Measurements from ENCODE around the gene NTSR1. TPM values are rescaled to one million over a fixed set of nuclear protein-coding genes. Genes with fewer than 3 reads are reported as not detected.

The NTSR1 gene
- polyA plus RNA-seq, 4 donors, result 1.0 to 1.4 (median 1.2) TPM

DNA sequence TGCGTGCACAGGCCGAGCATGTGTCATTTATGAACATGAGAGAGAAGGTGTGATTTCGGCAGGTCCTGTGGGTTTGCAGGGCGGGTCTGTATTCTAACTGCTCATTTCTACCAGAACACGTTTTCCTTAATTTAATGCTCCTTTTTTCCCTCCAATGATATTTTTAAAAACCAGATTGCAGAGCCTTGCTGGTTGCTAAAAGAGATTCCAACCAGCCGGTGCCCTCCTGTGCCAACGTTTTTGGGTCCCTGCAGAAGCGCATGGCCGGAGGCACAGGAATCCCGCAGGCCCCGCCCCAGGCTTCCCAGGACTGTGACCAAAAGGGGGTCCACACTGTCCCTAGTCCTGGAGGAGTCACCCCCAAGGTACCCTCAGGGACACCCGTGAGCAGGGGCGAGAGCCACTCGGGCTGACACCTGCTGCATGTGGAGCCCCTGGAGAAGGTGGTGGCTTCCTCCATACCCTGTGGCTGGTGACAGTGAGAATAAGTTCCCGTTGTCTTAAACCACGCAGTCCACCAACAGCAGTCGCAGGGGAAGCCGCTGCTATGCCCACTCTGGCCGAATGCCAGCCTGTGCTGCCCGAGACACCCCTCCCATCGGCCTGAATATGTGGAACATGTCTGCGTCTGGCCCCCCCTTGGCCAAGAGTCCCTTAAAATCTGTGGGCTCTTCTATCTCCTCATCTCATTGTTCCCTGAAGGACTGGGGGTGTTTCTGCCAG, 15.7 kb upstream of the NTSR1 start:
- no peak for DNase-seq (ENCODE audit: low read depth in 4 of 4, low spot score in 3 of 4)

DNA sequence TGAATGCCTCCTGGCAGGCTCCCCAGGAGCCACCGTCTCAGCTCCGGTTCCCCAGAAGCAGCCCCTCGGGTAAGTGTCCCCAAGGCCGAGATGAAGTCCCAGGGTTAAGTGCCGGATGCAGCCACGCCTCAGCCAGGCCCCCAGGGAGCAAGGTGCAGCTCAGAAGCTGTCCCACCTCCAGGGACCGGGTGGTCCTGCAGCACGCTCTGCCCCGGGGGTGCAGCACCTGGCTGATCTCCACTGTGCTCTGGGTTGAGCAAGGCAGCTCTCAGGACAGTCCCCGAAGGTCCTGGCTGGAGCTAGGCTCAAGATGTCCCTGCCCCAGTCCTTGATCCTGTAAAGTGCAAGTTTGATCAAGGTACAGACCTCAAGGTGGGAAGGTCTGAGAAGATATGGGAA, 15.1 kb upstream of the NTSR1 start:
- DNase-seq (ENCODE audit: low read depth in 4 of 4, low spot score in 3 of 4), result no peak

DNA sequence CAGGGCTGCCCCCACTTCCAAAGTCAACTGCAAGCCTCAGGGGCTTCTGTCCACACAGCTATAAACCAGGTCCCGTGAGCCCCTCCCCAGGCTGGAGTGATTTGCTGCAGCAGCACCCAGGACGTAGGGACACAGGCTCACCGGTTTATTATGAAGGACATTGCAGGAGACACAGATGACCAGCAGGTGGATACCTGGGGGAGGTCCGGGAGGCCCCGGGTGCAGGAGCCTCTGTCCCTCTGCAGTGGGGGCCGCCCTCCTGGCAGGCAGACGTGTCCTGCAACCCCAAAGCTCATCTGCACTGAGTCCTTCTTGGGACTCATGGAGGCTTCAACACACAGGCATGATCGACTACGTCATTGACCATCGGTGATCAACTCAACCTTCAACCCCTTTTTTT, 14.5 kb upstream of the NTSR1 start:
- DNase-seq (ENCODE audit: low read depth in 4 of 4, low spot score in 3 of 4), result no peak

DNA sequence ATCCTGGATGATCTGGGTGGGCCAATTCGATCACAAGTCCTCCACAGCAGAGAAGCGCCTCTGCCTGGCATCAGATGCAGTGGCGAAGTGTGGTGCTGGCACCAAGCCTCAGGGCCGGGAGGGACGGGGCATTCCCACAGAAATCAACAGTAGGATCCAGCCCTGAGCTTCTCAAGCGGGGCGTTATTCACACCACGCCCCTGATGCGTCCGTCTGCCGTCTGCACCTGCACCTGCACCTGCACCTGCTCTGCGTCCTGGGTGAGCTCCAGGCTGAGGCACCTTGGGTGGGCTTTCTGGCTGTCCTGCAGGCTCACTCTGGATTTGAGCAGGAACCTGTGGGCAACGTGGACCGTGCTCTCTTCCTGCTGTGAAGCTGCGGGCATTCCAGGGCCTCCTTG, 13.8 kb upstream of the NTSR1 start:
- DNase-seq (ENCODE audit: low read depth in 4 of 4, low spot score in 3 of 4), result no peak

DNA sequence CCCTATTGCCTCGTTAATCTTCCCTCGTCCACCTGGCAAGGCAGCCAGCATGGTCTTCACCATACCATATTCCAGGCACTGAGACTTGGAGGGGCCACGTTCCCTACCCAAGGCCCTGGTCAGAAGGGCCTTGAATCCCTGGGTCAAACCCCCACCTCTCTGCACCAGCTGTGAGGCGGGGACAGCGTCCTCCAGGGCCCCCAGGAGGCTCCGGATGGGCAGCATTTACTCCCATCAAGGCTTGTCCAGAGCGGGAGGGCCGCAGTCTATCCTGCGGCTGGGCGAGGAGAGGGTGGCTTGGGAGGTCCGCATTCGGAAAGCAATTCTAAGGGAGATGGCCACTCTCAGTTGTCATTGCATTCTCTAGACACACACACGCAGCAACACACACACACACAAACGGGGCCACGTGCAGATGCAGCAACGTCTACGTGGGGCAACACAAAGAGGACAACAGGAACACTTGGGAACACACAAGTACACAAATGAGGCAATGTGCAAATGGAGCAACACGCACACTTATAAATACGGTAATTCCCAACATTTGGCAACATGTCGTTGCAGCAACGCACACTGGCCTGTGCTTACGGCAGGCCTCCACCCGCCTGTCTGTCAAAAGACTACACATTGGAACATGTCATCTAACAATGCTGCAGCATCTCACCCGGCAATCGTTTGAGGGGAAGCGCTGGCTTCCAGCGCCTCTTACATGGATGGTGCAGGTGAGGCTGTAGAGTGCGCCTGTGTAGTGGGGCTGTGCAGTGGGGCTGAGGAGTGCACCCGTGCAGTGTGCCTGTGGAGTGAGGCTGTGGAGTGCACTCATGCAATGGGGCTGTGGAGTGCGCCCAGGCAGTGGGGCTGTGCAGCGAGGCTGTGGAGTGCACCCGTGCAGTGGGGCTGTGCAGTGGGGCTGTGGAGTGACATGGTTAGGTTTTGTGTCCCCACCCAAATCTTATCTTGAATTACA, 12.9 kb upstream of the NTSR1 start:
- no peak for DNase-seq (ENCODE audit: low read depth in 4 of 4, low spot score in 3 of 4)

DNA sequence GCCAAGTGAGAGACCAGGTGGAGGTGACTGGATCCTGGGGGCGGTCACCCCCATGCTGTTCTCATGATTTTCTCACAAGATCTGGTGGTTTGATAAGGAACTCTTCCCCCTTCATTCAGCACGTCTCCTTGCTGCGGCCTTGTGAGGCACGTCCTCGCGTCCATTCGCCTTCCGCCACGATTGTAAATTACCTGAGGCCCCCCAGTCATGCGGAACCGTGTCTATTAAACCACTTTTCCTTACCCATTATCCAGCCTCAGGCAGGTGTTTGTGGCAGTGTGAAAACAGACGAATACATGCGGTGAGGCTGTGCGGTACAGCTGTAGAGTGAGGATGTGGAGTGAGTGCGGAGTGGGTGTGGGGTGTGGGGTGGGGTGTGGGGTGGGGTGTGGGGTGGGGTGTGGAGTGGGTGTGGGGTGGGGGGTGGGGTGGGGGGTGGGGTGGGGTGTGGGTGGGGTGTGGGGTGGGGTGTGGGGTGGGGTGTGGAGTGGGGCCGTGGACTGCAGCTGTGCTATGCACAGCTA, 12.1 kb upstream of the NTSR1 start:
- no peak for DNase-seq (ENCODE audit: low read depth in 4 of 4, low spot score in 3 of 4)

DNA sequence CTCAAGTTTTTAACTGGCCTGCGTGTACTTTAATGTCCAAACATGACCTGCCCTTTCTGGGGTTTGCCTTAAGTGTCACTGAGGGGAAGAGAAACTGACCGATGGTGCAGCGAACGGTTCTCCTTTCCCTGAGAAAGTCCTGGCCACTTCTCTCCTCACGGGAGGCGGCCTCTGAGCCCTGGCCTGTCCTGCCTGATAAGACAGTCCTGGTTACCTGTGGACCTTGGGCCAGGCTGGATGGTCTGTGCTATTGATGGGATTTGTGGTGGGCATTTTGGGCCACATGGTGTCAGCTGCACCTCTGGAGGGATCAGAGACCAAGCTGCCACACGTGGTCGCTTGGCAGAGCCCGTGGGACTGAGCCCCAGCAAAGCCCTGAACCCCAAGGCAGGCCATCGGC, 11.6 kb upstream of the NTSR1 start:
- no peak for DNase-seq (ENCODE audit: low read depth in 4 of 4, low spot score in 3 of 4)

DNA sequence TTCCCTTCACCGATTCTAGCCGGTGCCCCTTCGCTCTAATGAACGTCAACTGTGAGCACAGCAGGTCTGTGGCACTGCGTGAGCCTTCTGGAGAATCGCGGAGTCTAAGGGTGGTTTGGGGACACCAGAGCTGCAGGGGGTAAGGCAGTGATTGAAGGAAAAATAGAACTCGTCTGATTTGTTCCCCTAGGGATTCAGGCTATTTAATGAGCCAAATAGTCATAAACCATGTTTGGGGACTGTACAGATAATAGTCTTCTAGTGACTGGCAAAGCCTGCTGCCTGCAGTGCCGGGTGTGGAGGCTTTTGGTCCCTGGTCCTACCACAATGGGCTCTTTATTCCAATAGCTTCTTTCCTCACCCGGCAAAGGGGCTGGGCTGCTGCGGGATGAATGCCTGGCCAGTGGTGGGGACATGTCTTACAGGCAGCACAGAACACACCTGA, 11.1 kb upstream of the NTSR1 start:
- no peak for DNase-seq (ENCODE audit: low read depth in 4 of 4, low spot score in 3 of 4)

DNA sequence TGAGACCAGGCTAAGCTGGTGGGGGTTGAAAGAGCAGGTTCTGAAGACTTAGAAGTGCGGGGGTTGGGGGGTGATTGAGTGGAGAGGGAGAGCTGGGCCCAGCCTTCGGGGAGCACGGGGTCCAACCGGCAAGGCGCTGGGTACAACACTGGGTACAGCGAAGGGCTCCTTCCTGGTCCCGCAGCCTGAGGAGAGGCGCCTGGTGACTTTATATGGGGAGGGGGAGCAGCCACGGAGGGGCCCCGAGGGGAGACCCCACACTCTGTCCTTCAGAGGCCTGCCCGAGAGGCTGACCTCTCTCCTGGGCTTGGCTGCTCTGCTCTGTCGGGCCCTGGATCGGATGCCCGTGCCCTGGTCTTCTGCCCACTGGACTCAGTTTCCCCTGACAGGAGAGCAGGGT, 10.4 kb upstream of the NTSR1 start:
- no peak for DNase-seq (ENCODE audit: low read depth in 4 of 4, low spot score in 3 of 4)

DNA sequence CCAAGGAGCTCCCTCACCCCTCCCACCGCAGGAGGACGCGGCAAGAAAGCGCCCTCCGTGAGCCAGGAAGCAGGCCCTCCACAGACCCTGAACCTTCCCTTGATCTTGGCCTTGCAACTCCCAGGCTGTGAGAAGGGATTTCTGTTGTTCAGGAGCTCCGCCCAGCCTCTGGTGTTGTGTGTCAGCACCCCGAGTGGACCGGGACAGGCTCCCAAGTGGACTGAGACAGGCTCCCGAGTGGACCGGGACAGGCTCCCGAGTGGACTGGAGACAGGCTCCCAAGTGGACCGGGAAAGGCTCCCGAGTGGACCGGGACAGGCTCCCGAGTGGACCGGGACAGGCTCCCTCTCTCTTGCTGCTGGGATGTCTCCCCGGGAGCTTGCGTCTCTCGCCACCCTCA, 9.3 kb upstream of the NTSR1 start:
- no peak for DNase-seq (ENCODE audit: low read depth in 4 of 4, low spot score in 3 of 4)

DNA sequence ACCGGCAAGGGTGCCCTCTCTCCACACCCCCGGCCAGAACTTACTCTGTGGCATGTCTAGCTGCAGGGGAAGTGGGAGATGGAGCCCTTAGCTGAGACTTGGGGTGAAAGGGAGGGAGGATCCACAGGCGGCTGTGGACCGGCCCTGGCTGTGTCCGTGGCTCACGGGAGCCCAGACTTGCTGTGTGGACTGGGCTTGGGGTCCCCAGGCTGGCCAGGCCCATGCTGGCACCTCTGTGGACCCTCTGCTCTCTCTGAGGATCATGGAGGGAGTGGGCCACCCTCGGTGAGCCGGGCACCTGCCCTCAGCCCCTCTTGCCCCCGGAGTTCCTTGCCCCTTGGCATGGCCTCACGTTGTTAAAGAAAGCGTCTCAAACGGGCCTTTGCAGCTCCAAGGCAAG, 8.9 kb upstream of the NTSR1 start:
- no peak for DNase-seq (ENCODE audit: low read depth in 4 of 4, low spot score in 3 of 4)

DNA sequence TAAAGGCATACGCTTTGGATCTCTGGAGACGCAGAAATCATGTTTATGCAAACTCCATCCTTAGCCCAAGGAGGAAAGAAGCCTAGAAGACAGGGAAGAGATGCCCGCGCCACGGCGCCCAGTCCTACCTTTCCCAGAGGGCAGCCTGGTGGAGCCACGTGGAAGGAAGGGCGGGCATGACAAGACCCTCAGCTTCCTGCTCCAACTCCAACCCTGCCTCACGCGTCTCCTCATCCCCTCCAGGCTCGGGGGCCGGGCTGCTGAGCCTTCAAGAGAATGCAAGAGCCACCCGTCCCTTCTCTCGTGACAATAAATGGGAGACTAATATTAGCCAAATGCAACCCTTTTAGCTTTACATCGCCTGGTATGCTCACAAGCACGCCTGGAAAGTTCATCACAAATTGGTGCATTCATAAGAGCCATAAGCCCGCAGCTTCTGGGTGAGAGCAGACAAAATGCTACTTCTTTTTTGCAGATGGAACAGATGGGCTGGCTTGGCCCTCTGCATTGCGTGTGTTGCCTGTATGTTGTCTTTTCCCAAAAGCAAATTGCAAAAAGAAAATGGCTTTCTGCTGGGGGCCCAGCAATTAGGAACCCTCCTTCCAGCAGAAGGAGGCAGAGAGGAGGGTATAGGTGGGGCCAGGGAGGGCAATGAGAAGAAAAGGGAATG, 8.2 kb upstream of the NTSR1 start:
- no peak for DNase-seq (ENCODE audit: low read depth in 4 of 4, low spot score in 3 of 4)

DNA sequence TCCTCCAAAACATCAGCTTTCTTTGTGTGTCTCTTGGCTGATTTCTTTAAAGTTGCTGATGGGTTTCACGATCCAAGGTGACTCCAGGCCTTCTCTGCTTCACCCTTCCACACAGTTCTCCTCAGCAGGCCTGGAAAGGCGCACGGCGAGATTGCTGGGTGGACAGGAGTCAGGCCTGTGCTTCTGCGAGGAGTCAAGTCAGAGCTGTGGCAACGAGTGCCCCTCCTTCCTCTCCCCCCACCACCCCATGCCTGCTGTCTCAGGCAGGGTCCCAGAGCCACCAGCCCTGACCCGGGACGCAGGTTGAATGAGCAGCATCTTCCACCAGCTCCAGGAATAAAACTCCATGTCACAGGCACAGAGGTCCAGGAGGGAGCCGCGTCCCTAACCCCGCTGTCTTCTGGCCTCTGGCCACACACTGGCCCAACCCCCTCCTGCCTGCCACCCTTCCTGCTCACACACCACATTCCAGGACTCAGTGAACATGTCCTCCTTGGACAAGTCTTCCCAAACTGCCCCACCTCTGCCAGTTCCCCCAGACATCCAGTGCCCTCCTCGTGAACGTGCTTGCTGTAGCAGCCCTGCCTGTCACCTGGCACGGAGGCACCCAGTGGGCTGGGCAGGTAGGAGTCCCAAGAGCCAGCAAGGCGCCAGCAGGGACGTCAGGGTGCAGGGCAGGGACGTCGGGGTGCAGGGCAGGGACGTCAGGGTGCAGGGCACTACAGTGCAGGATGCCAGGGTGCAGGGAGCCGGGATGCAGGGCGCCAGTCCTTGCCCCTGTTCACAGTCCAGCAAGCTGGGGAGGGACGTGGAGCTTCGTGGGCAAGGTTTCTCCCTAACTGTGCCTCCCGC, 7.2 kb upstream of the NTSR1 start:
- no peak for DNase-seq (ENCODE audit: low read depth in 4 of 4, low spot score in 3 of 4)

DNA sequence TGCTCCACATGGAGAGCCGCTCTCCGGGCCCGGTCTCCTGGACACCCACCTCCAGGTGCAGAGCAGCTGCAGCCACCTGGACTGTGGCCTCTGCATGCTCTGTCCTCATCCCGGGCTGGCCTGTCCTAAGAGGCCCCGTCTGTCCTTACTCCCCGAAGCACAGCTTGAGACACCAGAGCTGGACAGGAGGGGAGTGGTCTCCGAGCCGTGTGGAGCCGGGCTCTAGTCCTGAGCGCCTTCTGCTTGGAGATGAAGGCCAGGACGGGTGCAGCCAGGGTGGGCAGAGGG, 6.7 kb upstream of the NTSR1 start:
- DNase-seq (ENCODE audit: low read depth in 4 of 4, low spot score in 3 of 4), result no peak

DNA sequence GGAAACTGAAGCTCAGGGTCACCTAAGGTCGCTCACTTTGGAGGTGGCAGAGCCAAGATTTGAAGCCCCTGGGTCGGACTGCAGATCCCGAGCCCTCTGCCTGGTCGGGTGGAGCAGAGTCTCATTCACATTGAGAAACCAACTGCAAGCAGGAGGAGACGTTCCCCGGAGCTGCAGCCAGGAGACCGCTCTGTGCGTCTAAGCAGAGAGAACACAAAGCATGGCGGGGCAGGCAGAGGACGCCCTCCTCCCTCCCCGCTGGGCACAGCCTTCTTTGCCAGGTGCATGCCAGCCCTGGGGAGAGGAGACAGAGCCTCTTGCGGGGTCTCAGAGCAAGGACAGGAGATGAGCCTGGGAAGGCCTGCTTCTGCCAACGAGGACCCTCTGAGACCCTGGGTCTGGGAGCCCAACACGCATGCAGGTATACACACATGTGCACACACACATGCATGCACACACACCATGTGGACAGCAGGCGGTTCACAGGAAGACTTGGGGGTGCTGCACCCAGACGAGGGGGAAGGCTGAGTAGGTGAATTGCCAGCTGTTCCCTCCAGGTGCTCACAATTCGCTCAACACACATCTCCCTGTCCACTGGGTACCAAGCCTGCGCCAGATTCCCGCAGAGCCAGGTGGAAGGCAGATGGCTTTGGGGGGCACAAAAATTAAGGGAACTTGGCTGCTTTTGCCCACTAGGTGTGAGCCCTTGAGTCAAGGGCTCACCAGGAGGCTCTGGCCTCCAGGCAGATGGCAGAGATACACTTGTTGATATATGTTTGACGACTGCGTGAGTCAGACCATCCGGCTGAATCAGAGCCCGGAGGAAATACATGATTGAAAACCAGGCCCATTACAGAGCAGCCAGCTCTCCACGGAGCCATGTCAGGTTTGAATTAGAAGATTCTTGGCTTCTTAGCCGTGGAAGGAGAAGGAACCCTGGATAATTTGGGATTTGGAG, 5.5 kb upstream of the NTSR1 start:
- no peak for DNase-seq (ENCODE audit: low read depth in 4 of 4, low spot score in 3 of 4)

DNA sequence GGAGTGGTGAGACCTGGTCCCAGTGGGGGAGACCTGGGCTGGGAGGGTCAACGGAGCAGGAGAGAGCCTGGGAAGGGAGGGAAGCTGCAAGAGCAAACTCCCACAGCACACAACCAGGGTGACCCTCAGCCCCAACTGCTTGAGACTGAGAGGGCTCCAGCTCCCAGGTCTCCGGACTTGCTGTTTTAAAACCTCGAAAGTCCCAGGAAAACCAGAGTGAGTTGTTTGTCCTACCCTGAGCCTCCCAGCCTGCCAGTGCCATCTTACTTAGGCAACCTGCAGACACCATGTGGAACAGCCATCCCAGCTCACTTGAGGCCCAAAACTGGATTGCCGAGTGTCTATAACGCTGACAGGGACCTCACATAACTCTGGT, 4.8 kb upstream of the NTSR1 start:
- DNase-seq (ENCODE audit: low read depth in 4 of 4, low spot score in 3 of 4), result no peak

DNA sequence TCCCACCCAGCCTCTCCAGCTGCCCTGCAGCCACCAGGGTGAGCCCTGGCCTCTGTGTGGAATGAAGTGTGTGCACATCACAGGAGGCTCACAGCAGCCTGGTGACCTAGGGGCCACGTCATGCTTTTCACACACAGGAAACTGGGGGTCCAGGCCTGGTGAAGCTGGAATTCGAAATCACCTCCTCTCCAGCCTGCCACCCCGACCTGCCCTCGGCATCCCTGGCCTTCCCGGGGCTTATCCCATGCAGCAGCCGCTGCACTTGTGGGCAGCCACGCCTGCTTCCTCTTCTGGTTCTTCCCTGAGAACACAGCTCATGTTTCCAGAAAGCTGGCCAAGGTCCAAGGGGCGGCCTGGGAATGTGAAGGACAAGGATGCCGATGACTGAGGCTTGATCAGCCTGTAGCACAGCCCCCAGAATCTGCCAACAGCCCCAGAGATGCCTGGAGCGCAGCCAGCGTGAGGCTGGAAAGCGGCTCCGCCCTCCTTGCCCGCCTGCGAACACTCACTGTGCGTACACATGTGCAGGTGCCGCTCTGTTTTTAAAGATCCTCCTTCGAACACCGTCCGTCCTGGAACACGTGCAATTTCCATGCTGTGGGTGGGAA, 4.2 kb upstream of the NTSR1 start:
- peak; percentile 61 to 87 (median 77) for DNase-seq (ENCODE audit: low read depth in 4 of 4, low spot score in 3 of 4)

DNA sequence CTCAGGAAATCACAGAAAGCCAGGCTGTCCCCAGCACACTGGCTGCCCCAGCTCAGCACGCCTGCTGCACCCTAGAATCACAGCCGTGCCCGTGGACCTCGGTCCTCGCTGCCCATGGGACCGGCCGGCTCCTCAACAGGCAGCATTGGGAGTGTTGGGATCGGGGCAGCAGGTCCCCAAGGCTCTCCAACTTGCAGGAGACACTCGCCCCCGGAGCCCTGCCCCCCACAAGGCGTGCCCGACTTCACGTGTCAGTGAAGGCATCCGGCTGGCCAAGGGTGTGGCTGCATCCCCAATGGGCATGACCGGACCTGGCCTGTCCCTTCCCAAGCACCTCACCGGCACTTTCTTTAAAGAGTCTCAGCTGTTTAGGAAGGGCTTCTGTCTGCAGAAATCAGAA, 3.0 kb upstream of the NTSR1 start:
- DNase-seq (ENCODE audit: low read depth in 4 of 4, low spot score in 3 of 4), result no peak

DNA sequence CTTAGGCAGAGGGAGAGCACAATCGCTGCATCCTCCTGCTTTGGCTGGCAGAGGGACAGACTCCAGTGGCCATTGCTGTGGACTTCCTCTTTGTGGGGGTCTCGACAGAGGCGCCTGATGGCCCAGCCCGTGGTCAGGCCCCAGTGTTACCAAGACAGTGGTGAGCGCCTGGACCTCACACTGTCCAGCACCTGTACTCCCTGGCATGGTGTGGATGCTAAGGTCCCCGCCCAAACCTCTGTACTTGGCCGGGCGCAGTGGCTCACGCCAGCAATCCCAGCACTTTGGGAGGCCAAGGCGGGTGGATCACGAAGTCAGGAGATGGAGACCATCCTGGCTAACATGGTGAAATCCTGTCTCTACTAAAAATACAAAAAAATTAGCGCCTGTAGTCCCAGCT, 2.3 kb upstream of the NTSR1 start:
- DNase-seq (ENCODE audit: low read depth in 4 of 4, low spot score in 3 of 4), result no peak
